WERI-Rb-1 (cell line): ENCODE measurements around the gene CDHR4.
"Not testable (repeated sequence)": the region's sequence is repeated elsewhere in the genome, so short reads cannot be mapped to it uniquely, and the experiment has no call there.

ENCODE experiments used
- DNase-seq: peaks from one replicate; pipeline ENCODE4 v3.0.0-alpha.2; 2020
- H3K27ac ChIP-seq: fragments of 250-450 bp; sonication (Bioruptor Pico); 2 replicates; pipeline ENCODE4 v1.5.1; 2020; ENCODE audit warnings: mild to moderate bottlenecking, moderate library complexity
- H3K27me3 ChIP-seq: fragments of 250-450 bp; sonication (Bioruptor Pico); 2 replicates; pipeline ENCODE4 v1.5.1; 2021; ENCODE audit warnings: mild to moderate bottlenecking, low read depth, moderate library complexity; ENCODE audit not compliant: insufficient read depth, severe bottlenecking
- H3K36me3 ChIP-seq: fragments of 250-450 bp; sonication (Bioruptor Pico); 2 replicates; pipeline ENCODE4 v1.5.1; 2020; ENCODE audit warnings: mild to moderate bottlenecking, moderate library complexity
- H3K4me3 ChIP-seq: 2 replicates; pipeline ENCODE4 v1.5.1; 2011; ENCODE audit warnings: low read depth, mild to moderate bottlenecking, control low read depth, low read length
- H3K9me3 ChIP-seq: fragments of 250-450 bp; sonication (Bioruptor Pico); 2 replicates; pipeline ENCODE4 v1.5.1; 2021; ENCODE audit warnings: mild to moderate bottlenecking, moderate library complexity; ENCODE audit not compliant: severe bottlenecking
- CTCF ChIP-seq: IDR thresholded peaks from 2 replicates; pipeline ENCODE4 v1.5.1; 2011; ENCODE audit warnings: low read depth, mild to moderate bottlenecking, control low read depth, inconsistent platforms, low read length

Gene CDHR4

GRCh38 chr3:49786357-49787181 is 13.1 kb downstream of the CDHR4 start, which contains the start of gene IP6K1:
IP6K1 (minus strand) TSS chr3:49786542; CDS start chr3:49748040, 38,502 bp downstream.
- Histone ChIP-seq H3K36me3 (peaks cover 27% of the 10 kb centered on the region), H3K27ac (peak within 1 kb of the TSS; percentile 86), H3K9me3 (no peaks in the 10 kb centered on the region), H3K27me3 (no peaks in the 10 kb centered on the region), H3K4me3 (peak within 1 kb of the TSS; percentile 95)
- DNase-seq, result peak; percentile 100
- no peak for TF ChIP-seq CTCF

- no peaks in the 10 kb centered on the region for H3K9me3 ChIP-seq
- peaks cover 33% of the 10 kb centered on the region for H3K36me3 ChIP-seq
- H3K27me3 ChIP-seq, result no peaks in the 10 kb centered on the region
- peak overlapping the region; percentile 95 for H3K4me3 ChIP-seq
- no peak for DNase-seq
- TF ChIP-seq CTCF, result no peak
- peak overlapping the region; percentile 86 for H3K27ac ChIP-seq
These were observed 13.9 kb downstream of the CDHR4 start for GRCh38 chr3:49785565-49786356.

GRCh38 chr3:49782277-49782676 is 17.4 kb downstream of the CDHR4 start:
- DNase-seq, result not testable (repeated sequence)

GRCh38 chr3:49781415-49782199 is 18.1 kb downstream of the CDHR4 start:
- Histone ChIP-seq H3K4me3 (no peak overlapping the region), H3K27ac (peak overlapping the region; percentile 47)
- TF ChIP-seq CTCF, result no peak

More at GRCh38 chr3:49782277-49782676, 17.4 kb downstream of the CDHR4 start:
- H3K9me3 ChIP-seq, H3K27ac ChIP-seq, H3K27me3 ChIP-seq, H3K4me3 ChIP-seq: not testable (repeated sequence)
- peaks cover 44% of the 10 kb centered on the region for H3K36me3 ChIP-seq

GRCh38 chr3:49780975-49781365 is 18.7 kb downstream of the CDHR4 start:
- not testable (repeated sequence) for H3K4me3 ChIP-seq, DNase-seq, H3K9me3 ChIP-seq, H3K27me3 ChIP-seq
- H3K36me3 ChIP-seq, result peaks cover 51% of the 10 kb centered on the region
- H3K27ac ChIP-seq, result peak overlapping the region; percentile 47

More at GRCh38 chr3:49781415-49782199, 18.1 kb downstream of the CDHR4 start:
- H3K9me3 ChIP-seq, result no peaks in the 10 kb centered on the region
- H3K36me3 ChIP-seq, result peaks cover 49% of the 10 kb centered on the region
- H3K27me3 ChIP-seq, result no peaks in the 10 kb centered on the region
- DNase-seq, result peak; percentile 57

GRCh38 chr3:49780080-49780974 is 19.3 kb downstream of the CDHR4 start:
- Histone ChIP-seq H3K27me3 (no peaks in the 10 kb centered on the region), H3K4me3 (no peak overlapping the region), H3K9me3 (no peaks in the 10 kb centered on the region), H3K36me3 (peaks cover 49% of the 10 kb centered on the region), H3K27ac (no peak overlapping the region; the same call in 1 of the 2 replicates)
- no peak for TF ChIP-seq CTCF
- no peak for DNase-seq
